GM21367 (cell line): ENCODE measurements around the gene ZBTB5.
"Not testable (repeated sequence)": the region's sequence is repeated elsewhere in the genome, so short reads cannot be mapped to it uniquely, and the experiment has no call there.

Source experiments
- ATAC-seq: cut with Tn5 transposase; IDR thresholded peaks from one replicate; pipeline ENCODE4 v1.9.1; 2021; ENCODE audit not compliant: unreplicated experiment

ZBTB5 gene

DNA sequence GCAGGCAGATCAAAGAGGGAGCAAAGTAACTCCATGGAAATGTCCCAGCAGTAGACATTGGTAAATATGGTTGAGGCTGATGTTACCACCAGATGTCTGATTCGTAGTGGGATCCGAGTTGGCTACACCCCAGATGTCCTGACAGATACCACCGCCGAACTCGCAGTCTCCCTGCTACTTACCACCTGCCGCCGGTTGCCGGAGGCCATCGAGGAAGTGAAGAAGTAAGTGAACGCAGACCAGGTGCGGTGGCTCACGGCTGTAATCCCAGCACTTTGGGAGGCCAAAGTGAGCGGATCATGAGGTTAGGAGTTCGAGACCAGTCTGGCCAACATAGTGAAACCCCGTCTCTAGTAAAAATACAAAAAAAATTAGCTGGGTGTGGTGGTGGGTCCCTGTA lies 38.8 kb downstream of the ZBTB5 start:
- ATAC-seq = not testable (repeated sequence)

DNA sequence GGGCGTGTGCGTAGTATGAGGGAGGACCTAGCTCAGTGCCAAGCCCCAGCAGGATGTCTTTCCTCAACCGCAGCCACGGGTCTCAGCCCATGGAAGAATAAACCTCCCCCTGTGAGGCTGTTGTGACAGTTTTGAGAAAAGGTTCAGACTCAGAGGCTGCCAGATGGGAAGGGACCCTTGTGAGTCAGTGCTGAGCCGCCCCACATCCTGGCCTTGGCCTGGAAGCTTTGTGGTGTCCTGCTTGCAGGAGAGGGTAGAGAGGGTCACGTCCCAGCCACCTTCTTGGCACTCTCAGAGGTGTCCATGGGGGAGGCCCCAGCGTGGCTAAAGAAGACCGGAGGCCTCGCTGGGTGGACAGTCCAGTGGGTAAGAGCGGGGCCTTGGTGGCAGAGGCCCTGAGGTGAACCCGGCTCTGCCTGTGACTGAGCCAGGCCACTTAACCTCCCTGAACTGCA lies 39.9 kb downstream of the ZBTB5 start:
- ATAC-seq = no peak

DNA sequence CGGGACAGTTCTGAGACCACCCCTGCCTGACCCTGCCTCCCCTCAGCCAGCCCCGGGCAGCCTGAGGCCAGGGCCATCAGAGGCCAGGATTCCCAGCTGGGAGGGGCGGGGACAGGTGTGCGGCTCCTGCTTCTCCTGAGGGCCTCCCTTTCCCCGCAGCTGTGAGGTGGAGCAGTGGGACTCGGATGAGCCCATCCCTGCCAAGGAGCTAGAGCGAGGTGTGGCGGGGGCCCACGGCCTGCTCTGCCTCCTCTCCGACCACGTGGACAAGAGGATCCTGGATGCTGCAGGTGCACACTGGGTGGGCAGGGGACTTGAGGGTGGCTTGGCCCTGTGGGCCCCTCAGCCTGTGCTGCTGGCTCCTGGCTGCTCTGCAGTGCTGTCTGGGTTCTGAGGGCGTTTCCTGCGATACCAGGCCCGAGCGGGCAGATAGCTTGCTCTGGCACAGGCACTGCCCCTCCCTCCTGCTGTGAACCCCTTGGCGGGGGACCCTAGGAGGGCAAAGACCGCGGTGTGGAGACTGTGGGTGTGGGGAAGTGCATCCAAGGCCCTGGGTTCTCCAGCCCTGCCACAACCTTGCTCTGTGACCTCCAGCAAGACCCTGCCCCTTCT lies 40.5 kb downstream of the ZBTB5 start:
- no peak for ATAC-seq

DNA sequence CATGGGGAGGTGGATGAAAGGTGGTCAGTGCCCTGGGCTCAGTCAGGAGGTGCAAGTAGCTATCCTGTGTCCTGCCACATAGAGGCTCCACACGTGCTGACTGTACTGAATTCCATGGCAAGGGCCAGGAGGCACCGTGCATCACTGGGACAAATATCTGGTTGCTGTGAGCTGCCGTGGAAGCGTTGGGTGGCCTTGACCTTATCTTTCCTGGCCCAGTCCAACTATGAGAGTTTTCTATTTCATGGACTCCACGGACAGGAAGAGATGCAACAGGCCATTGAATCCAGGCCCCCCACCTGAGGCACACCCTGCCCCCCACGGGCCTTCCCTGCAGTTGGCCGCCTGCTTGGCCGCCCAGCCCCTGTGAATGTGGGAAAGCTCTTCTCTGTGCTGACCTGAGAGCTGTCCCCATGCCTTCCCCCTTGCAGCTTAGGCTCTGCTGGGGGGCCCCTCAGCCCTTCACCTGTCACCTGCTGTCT lies 41.0 kb downstream of the ZBTB5 start:
- no peak for ATAC-seq

DNA sequence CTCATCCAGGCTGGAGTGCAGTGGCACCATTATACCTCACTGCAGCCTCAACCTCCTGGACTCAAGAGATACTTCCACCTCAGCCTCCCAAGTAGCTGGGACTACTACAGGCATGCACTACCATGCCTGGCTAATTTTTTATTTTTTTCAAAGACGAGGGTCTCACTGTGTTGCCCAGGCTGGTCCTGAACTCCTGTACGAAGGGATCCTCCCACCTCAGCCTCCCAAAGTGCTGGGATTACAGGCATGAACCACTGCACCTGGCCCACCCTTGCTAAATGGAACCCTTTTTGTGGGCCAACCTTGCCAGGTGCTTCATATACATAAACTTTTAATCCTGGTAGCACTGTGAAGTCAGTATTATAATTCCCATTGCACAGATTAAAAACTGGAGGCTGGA lies 41.7 kb downstream of the ZBTB5 start:
- no peak for ATAC-seq

DNA sequence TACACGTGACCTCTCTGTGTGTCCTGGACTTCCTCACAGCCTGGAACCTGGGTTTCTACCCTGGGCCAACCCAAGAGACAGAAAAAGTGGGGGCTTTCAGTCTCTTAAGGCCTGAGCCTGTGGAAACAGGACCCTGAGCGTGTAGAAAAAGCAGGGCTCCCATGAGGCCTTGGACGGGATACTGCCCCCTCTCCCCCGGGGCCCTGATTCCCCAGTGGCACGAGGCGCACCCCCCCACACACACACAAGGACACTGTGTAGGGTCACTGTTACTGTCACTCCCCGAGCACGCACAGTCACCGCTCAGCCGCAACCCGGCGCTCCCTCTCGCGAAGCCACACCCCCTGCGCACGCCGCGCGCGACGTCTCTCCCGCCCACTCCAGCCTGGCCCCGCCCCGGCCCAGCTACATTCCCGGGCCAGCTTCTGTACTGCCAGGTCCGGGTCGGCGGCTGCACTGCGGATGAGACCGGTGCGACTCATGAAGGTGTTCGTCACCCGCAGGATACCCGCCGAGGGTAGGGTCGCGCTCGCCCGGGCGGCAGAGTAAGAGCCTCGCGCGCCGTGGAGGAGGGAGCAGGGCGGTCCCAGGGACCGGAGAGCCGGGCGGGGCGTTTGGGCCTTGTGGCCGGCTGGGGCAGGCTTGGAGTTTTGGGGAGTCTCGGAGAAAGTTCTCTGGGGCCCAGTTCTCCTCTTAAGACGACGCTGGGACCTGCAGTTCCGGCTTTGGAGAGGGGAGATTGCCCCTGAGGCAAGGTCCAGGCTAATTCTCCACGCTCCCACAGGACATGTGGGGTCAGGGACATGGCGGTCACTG lies 42.8 kb downstream of the ZBTB5 start, which contains the start of gene GRHPR:
GRHPR (plus strand) TSS at position 408 of the 816 bp plus-strand sequence; CDS start at position 463, 55 bp downstream.
- ATAC-seq = peak; percentile 87

DNA sequence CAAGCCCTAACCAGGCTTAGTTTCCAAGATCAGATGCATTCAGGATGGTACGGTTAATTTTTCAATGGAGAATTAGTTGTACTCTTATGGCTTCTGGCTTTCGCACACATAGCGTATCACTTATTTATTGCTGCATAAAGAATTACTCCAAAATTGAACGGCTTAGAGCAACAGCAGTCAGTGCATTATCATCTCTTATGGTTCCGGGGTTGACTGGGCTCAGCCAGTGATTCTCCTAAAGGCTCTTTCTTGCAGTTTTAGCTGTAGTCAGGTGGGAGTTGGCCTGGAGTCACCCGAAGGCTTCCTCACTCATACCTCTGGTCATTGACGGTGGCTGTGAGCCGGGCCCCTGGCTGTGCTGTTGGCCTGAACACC lies 43.3 kb downstream of the ZBTB5 start:
- ATAC-seq = no peak

DNA sequence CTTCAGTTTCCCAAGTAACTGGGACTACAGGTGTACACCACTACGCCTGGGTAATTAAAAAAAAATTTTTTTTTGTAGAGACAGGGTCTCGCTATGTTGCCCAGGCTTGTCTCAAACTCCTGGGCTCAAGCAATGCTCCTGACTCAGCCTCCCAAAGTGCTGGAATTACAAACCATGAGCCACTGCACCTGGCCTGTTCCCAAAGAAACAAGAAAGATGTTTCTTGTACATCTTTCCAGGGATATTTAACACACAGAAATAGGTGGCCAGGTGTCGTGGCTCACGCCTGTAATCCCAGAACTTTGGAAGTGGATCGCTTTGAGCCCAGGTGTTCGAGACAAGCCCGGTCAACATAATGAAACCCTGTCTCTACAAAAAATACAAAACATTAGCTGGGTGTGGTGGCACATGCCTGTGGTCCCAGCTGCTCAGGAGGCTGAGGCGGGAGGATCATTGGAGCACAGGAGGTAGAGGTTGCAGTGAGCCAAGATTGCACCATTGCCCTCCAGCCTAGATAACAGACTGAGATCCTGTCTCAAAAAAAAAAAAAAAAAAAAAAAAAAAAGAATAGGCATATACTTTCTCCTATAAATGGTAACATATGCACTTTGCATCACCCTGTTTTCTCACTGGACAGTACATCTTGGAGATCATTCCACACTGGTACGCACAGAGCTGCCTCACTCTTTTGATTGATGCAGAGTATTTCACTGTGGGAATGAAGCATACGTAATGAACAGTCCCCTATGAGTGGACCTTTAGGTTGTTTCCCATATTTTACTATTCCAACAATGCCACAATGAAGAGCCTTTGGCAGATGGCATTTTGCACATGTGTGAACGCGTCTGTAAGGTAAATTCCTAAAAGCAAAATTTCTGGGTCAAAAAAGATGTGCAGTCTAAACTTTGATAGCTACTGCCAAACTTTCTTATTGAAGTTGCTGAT lies 44.7 kb downstream of the ZBTB5 start:
- ATAC-seq = no peak

DNA sequence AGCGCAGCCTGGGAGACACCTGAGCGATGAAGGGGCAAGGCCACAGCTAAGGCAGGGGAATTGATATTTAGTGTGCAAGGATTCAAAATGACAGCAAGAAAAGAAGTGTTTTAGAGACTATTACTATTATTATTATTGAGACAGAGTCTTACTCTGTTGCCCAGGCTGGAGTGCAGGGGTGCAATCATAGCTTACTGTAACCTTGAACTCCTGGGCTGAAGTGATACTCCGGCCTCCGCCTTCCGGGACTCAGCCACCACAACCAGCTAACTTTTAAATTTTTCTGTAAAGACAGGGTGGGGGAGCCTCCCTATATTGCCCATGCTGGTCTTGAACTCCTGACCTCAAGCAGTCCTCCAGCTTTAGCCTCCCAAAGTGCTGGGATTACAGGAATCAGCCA lies 46.0 kb downstream of the ZBTB5 start:
- ATAC-seq = no peak

DNA sequence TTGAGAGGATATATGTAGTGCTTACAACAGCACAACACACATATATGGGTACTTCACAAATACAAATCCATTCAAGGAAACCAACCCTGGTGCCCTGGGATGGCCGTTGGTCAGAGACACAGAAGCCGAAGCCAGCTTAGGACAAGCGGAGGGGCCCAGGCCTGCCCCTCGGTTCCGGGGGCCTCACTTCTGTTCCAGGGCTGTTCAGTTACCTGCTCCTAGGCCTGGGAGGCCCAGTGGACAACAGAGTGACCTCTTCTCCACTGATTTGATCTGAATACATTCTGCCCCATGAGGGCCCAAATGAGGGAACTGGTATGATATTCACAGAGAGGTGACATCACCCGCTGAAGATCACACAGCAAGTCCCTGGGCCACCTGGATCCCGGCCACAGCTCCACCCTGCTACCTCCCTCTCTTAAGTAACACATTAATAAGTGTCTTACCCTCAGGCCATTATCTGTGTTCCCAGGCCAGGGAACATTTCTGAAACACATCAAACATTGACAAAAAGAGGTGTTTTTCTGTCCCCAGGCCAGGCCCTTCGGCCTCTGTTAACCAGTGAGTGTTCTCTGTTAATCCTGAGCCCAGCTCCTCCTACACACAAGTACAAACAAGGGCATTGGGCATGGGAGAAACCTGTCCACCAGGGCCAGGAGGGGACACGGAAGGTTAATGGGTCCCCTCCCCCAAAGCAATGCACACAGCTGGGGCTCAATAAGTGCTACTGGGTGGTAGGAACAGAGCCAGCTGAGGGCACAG lies 47.2 kb downstream of the ZBTB5 start:
- no peak for ATAC-seq

DNA sequence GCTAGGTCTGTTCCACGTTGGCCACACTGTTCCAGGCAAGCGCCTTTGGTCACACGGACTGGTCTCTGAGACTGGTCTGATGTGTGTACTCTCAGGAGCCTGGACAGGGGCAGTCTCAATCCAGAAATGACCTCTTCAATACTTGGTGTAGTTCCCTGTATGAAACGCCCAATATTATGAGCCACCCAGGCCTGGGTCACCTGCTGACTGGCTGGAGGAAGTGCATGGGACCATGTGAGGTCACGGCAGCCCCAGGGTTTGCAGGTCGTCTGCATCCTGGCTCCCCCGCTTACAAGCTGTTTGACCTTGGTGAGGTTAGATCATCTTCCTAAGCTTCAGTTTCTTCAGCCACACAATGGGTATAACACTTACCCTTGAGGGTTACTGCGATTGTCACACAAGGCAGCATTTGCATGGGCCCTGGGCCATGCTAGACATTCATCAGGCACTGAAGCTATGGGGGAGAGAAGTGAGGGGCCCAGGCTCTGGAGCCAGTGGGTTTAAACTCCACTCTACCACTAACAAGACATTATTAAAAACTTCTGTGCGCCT lies 47.9 kb downstream of the ZBTB5 start:
- no peak for ATAC-seq

DNA sequence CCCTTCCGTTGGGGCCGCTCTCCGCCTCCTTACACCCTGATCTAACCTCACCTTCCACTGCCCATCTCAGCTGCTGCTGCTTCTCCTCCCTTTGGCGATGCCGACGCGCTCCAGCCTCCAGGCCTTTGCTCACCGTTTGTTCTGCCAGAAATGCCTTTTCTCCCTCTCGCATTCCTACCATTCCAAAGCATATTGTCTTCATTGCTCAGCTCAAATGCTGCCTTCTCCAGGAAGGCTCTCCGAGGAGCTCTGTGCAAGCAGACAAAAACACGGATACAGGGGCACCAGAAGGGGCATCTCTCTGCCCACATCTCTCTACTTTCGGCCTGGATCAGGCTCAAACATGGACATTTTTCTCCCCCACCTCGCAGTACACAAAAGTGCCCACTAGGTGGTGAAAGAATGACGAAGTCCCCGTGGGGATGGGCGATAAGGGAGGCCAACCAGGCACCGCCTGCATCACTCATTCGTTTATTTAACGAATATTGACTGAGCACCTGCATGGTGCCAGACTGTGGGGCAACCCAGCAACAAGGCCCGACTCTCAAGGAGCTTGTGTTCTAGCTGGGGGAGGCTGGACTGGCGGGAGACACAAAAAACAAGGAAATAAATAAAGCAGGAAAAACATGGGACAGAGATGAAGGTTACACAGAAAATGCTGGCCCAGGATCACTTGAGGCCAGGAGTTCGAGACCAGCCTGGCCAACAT lies 50.1 kb downstream of the ZBTB5 start:
- no peak for ATAC-seq

DNA sequence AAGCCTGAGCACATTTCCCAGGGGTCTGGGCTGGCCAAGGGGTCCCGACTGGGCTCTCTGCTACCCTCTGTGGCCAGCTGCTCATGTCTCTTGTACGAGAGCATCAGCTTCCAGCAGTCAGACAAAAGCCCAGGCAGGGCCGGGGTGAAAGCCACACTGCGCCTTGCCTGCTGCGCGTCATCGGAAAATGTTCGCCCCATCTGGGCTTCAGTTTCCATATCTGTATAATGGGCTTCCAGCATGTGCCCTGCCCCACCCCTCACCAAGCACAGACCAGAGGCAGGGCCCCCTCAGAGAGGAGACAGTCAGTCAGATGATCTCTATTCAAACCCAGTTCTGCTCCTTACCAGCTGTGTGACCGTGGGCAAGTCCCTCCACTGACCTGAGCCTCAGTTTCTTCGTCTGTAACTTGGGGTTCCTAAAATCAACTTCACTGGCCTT lies 50.7 kb downstream of the ZBTB5 start:
- no peak for ATAC-seq

DNA sequence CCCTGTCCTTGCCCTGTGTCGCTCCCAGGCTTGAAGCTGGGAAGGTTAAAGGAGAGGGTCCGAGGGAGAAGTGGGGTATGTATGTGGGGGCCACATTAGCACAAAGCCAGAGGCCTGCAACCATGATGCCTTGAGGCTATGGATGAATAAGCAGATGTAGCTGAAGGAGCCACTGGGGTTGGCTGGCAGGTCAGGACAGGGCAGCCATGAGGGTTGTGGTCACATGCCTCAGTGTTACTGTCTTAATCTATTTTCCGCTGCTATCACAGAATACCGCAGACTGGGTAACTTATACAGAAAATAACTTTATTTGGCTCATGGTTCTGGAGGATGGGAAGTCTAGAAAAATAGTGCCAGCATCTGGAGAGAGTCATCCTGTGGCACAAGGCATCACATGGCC lies 51.9 kb downstream of the ZBTB5 start:
- no peak for ATAC-seq

DNA sequence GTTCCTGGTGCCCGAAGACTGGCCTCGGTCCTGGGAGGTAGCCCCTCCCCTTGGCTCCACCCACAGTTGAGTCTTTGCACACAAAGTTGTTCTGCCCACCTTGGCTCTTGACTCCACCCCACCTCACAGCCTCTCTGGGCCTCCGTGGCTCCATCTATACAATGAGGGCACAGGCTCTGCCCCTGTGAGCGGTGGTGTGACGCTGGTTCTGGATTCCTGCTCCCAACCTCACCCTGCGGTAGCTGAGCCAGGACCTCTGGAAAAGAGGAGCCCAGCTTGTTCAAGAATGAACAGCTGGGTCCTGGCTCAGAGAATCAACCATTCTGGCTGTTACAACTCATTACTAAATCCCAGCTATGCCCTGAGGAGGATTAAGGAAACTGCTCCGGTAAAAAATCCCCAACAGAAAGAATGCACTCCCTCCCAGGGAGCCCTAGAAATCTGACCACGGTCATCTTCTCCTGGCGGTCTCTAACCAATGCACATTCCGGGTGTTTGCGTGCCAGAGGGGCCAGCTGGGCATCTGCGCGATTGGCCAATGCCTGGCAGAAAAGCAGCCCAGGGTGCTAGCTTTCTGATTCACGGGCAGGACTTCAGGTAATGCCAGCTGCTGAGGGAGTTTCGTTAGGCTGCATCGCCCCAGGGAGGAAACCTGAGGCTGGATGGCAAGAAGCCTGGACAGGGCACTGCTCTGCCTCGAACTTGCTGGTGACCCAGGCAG lies 52.7 kb downstream of the ZBTB5 start:
- no peak for ATAC-seq

DNA sequence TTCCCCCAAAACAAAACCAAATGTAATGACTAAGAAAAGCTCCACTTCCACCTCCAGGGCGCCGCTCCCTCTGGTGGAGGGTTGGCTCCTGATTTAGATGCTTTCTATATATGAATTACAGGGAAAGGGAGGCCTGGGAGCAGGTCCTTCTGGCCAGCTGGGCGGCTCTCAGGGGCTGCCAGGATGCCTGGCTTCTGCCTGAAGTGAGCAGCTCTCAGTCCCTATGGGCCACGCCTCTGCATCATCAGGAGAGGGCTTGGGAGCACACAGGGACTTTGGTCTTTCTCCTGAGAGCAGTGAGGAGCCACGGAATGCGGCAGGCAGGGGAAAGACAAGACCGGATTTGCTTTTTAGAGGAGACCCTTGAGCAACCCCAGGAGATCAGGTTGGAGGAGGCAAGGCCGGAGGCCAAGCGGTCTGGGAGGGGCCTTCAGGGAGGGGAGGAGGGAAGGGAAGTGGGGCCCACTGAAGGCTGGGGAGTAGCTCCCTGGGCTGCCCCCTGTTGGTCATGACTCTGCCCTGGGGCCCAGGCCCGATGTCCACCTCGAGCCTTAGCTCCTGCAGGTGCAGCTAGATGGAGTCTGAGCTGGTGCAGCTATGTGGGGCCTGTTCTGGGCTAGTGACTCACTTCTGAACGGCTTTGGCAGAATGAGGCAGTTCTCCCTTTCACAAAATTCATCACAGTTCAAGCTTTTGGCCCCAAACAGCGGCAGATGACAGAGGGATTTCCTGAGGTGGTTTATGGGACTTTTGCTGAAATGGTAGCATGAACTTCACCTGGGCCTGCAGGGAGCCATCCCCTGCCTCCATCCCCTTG lies 54.1 kb downstream of the ZBTB5 start:
- ATAC-seq = no peak

DNA sequence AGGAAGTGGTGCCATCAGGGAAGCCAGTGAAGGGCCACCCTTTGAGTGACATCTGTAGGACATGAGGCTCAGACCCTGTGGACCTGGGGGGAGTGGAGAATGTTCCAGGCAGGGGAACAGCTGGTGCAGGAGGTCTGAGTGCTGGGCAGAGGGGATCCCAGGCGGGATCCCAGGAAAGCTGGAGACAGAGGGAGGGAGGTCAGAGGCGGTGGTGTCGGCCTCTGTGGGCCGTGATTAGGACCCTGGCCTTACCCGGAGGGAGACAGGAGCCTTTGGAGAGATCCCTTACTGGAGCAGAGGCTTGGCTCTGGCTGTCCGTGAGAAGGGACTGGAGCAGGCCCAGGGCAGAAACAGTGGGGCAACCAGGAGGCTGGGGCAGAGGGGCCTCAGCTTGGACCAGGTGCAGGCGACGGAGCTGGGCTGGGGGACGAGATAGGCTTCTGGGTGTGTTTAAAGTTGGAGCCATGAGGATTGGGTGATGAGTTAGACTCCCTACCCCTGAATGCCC lies 54.8 kb downstream of the ZBTB5 start:
- ATAC-seq = no peak
